ENCODE data around the gene TPCN2. TPM values are rescaled to one million over a fixed set of nuclear protein-coding genes. Genes with fewer than 3 reads are reported as not detected.
"Not testable (repeated sequence)": the region's sequence is repeated elsewhere in the genome, so short reads cannot be mapped to it uniquely, and the experiment has no call there.

Gene TPCN2
- total and polyA plus RNA-seq, 9 donors: 6.4 to 9.9 (median 7.6) TPM

DNA sequence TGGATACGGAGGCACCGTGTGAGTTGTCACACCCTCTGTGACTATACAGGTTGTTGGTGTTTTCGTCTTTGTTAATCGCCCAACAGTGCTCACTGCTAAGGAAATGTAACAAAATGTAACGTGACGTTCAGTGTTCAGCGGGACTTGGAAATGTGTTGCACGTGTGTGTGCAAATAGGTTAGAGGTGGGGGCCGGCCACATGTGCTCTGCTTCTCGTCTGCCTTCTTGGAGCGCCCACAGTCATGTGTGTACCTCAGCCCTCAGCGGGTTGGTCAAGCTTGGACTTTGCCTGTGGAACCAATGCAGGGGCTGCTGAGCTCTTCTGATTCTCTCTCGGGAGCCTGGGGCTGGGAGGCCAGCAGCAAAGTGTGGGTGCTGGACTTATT, 99.6 kb downstream of the TPCN2 start:
- DNase-seq: no peak
- Histone ChIP-seq H3K27ac (ENCODE audit: low read length) (no peak overlapping the region), H3K36me3 (ENCODE audit: control insufficient read depth, insufficient read depth, low read length) (no peaks in the 10 kb centered on the region), H3K4me3 (ENCODE audit: low read length) (no peak overlapping the region), H3K27me3 (ENCODE audit: control insufficient read depth, insufficient read depth, low read length) (peaks cover 5% of the 10 kb centered on the region), H3K4me1 (ENCODE audit: control insufficient read depth, insufficient read depth, low read length) (peaks cover 5% of the 10 kb centered on the region), H3K9me3 (replicated peaks; ENCODE audit: control insufficient read depth, low read depth, low read length) (peaks cover 20% of the 10 kb centered on the region)
- 86% methylated on average over 11 of the region's 13 CpGs for WGBS (ENCODE audit: insufficient coverage)

DNA sequence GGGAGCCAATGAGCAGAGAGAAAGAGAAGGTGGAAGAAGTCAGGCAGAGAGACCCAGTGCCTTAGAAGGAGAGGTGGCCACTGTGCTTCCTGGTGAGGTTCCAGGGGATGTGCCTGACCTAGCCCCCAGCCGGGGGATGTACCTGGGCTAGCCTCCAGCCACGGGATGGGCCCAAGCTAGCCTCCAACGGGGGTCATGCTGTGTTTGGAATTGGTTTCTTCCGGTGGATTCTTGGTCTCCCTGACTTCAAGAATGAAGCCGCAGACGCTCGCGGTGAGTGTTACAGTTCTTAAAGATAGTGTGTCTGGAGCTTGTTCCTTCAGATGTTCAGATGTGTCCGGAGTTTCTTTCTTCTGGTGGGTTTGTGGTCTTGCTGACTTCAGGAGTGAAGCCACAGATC, 100.1 kb downstream of the TPCN2 start:
- Histone ChIP-seq H3K9me3 (replicated peaks; ENCODE audit: control insufficient read depth, low read depth, low read length) (peaks cover 20% of the 10 kb centered on the region), H3K27me3 (ENCODE audit: control insufficient read depth, insufficient read depth, low read length) (peaks cover 5% of the 10 kb centered on the region), H3K4me1 (ENCODE audit: control insufficient read depth, insufficient read depth, low read length) (peaks cover 9% of the 10 kb centered on the region), H3K27ac (ENCODE audit: low read length) (no peak overlapping the region), H3K36me3 (ENCODE audit: control insufficient read depth, insufficient read depth, low read length) (no peaks in the 10 kb centered on the region), H3K4me3 (ENCODE audit: low read length) (no peak overlapping the region)
- DNase-seq: no peak
- 85% methylated on average over 4 of the region's 9 CpGs for WGBS (ENCODE audit: insufficient coverage)

DNA sequence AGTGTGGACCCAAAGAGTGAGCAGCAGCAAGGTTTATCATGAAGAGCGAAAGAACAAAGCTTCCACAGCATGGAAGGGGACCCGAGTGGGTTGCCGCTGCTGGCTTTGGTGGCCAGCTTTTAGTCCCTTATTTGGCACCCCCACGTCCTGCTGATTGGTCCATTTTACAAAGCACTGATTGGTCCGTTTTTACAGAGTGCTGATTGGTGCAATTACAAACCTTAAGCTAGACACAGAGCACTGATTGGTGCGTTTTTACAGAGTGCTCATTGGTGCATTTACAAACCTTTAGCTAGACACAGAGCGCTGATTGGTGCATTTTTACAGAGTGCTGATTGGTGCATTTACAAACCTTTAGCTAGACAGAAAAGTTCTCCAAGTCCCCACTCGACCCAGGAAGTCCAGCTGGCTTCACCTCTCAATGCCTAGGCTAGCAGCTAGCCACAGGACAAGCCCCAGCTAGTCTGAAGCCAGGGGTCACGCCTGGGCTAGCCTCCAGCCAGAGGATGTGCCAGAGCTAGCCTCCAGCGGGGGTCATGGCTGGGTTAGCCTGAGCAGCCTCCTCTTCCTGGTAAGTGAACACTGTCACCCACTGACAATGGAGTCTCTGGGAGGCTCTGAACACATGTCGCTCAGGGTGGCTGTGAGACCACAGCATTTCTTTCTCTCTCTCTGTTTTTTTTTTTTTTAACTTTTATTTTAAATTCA, 100.8 kb downstream of the TPCN2 start:
- peaks cover 20% of the 10 kb centered on the region for H3K9me3 ChIP-seq (replicated peaks; ENCODE audit: control insufficient read depth, low read depth, low read length)
- DNase-seq; H3K27me3 ChIP-seq (ENCODE audit: control insufficient read depth, insufficient read depth, low read length); H3K27ac ChIP-seq (ENCODE audit: low read length); H3K36me3 ChIP-seq (ENCODE audit: control insufficient read depth, insufficient read depth, low read length); H3K4me3 ChIP-seq (ENCODE audit: low read length): not testable (repeated sequence)
- peaks cover 15% of the 10 kb centered on the region for H3K4me1 ChIP-seq (ENCODE audit: control insufficient read depth, insufficient read depth, low read length)
- whole genome bisulfite sequencing (ENCODE audit: insufficient coverage): 84% methylated on average over 7 of the region's 11 CpGs

DNA sequence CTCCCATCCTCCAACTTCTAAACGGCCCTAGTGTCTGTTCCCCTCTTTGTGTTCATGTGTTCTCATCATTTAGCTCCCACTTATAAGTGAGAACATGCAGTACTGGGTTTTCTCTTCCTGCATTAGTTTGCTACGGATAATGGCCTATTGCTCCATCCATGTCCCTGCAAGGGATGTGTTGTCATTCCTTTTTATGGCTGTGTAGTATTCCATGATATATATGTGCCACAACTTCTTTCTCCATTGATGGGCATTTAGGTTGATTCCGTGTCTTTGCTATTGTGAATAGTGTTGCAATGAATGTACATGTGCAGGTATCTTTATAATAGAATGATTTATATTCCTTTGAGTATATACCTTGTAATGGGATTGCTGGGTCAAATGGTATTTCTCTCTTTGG, 101.4 kb downstream of the TPCN2 start:
- peaks cover 20% of the 10 kb centered on the region for H3K9me3 ChIP-seq (replicated peaks; ENCODE audit: control insufficient read depth, low read depth, low read length)
- WGBS (ENCODE audit: insufficient coverage): 83% methylated on average over 1 of the region's 3 CpGs
- H3K4me3 ChIP-seq (ENCODE audit: low read length): no peak overlapping the region

DNA sequence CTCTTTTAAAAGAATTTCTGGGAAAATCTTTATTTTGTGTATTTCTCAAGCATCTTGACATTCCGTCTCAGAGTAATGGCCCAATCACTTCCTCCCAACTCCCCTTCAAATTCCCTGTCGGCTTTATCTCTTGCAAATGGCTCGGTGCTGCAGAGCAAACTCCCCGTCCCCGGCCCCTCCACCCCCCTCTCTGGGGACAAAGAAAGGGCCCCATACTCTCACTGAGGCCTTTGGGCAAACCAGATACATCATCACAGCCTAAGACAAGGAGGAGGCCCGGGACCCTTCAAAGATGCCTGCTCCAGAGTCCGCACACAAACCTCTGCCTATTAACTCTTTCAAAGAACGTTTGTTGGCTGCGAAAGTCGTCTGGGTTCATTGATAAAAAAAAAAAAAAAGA, 103.1 kb downstream of the TPCN2 start:
- H3K27me3 ChIP-seq (ENCODE audit: control insufficient read depth, insufficient read depth, low read length): peaks cover 5% of the 10 kb centered on the region
- no peaks in the 10 kb centered on the region for H3K36me3 ChIP-seq (ENCODE audit: control insufficient read depth, insufficient read depth, low read length)
- no peak overlapping the region for H3K27ac ChIP-seq (ENCODE audit: low read length)
- H3K4me3 ChIP-seq (ENCODE audit: low read length): no peak overlapping the region
- 11% methylated on average over 4 of the region's 10 CpGs for WGBS (ENCODE audit: insufficient coverage)
- peaks cover 36% of the 10 kb centered on the region for H3K4me1 ChIP-seq (ENCODE audit: control insufficient read depth, insufficient read depth, low read length)
- no peak for DNase-seq
- H3K9me3 ChIP-seq (replicated peaks; ENCODE audit: control insufficient read depth, low read depth, low read length): peaks cover 6% of the 10 kb centered on the region

More for the DNA sequence above, 101.4 kb downstream of the TPCN2 start:
- Histone ChIP-seq H3K27me3 (ENCODE audit: control insufficient read depth, insufficient read depth, low read length) (peaks cover 5% of the 10 kb centered on the region), H3K36me3 (ENCODE audit: control insufficient read depth, insufficient read depth, low read length) (no peaks in the 10 kb centered on the region), H3K27ac (ENCODE audit: low read length) (no peak overlapping the region), H3K4me1 (ENCODE audit: control insufficient read depth, insufficient read depth, low read length) (peaks cover 19% of the 10 kb centered on the region)
- no peak for DNase-seq

DNA sequence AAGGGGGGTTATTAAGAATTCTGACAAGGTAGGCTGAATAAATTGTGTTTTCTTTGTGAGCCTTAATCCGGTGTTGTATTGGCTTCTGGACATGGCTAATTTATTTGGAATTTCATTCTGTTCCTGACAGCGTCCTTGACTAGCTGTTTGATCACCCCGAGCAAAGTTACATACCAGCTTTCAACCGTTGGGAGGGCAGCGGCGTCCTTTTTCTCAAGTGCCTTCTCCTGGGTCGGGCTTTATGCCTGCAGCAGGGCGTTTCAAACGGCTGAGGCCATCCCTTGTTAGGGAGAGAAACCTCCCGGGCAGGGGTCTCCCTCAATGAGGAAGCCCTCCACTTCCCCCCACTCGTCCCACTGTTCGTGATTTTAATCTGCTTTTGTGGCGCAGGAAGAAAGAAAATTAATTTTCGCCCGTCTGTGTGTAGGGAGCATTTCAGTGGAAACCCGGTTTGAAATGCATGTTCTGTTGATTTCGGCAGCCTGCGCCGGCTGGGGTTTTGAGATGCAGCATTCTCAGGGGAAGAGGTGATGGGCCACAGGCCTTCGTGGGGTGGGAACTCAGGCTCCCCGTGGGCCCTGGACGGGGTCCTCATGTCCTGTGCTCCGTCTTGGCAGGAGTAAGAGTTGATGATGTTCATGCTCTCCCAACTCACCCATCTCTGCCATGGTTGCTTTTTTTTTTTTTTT, 104.1 kb downstream of the TPCN2 start:
- Histone ChIP-seq H3K27me3 (ENCODE audit: control insufficient read depth, insufficient read depth, low read length) (peaks cover 5% of the 10 kb centered on the region), H3K27ac (ENCODE audit: low read length) (peak overlapping the region; percentile 35), H3K9me3 (replicated peaks; ENCODE audit: control insufficient read depth, low read depth, low read length) (no peaks in the 10 kb centered on the region), H3K36me3 (ENCODE audit: control insufficient read depth, insufficient read depth, low read length) (no peaks in the 10 kb centered on the region), H3K4me3 (ENCODE audit: low read length) (no peak overlapping the region), H3K4me1 (ENCODE audit: control insufficient read depth, insufficient read depth, low read length) (peaks cover 46% of the 10 kb centered on the region)
- WGBS (ENCODE audit: insufficient coverage): 38% methylated on average over 11 of the region's 23 CpGs
- DNase-seq: no peak

DNA sequence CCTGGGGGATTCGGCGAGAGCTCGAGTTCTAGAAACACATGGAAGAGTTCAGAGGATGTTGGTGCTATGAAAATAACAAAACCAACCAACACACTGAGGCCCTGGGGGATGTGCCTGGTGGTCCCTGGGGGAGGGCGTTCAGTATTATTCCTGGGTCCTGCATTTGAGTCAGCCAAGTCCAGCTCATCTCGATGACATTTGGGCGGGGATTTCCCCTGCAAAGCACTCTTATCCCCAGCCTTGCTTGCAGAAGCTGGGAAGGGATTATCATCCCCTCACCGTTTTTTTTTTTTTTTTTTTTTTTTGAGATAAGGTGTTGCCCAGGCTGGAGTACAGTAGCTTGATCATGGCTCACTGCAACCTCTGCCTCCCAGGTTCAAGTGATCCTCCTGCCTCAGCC, 104.9 kb downstream of the TPCN2 start:
- no peak overlapping the region for H3K4me3 ChIP-seq (ENCODE audit: low read length)
- no peaks in the 10 kb centered on the region for H3K9me3 ChIP-seq (replicated peaks; ENCODE audit: control insufficient read depth, low read depth, low read length)
- DNase-seq: no peak
- no CpG with 5 or more reads among the region's 7 CpGs for WGBS (ENCODE audit: insufficient coverage)
- peaks cover 5% of the 10 kb centered on the region for H3K27me3 ChIP-seq (ENCODE audit: control insufficient read depth, insufficient read depth, low read length)
- H3K36me3 ChIP-seq (ENCODE audit: control insufficient read depth, insufficient read depth, low read length): no peaks in the 10 kb centered on the region
- H3K4me1 ChIP-seq (ENCODE audit: control insufficient read depth, insufficient read depth, low read length): peaks cover 51% of the 10 kb centered on the region
- no peak overlapping the region for H3K27ac ChIP-seq (ENCODE audit: low read length)

DNA sequence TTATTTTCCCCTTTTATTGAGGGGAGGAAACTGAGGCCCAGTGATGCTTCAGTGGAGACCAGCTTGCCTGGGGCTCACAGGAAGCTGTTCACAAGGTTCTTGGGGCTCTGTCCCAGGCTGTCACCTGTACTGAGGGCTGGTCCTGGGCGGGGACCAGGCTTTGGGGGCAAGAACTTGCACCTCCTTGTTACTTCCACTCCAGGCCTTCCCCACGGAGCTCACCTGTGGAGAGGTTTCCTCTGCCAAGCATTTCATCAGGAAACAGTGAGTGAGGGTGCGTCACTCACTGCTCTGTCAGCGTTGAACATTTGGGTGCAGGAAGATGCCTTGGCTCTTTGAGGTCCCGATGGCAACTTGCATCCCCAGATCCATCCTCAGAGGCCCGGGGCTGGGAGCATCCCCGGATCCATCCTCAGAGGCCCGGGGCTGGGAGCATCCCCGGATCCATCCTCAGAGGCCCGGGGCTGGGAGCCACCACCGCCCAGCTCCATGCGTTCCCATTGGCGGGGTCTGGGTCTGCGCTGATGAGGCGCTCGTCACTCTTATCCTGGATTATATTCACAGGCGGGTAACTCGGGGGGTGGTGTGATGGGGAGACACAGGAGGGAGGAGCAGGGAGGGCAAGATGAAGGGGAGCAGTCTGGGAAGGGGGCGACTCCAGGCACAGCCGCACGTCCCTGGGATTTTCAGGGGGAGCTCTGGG, 105.6 kb downstream of the TPCN2 start:
- Histone ChIP-seq H3K4me3 (ENCODE audit: low read length) (no peak overlapping the region), H3K27ac (ENCODE audit: low read length) (no peak overlapping the region), H3K4me1 (ENCODE audit: control insufficient read depth, insufficient read depth, low read length) (peaks cover 51% of the 10 kb centered on the region), H3K27me3 (ENCODE audit: control insufficient read depth, insufficient read depth, low read length) (peaks cover 5% of the 10 kb centered on the region), H3K9me3 (replicated peaks; ENCODE audit: control insufficient read depth, low read depth, low read length) (no peaks in the 10 kb centered on the region), H3K36me3 (ENCODE audit: control insufficient read depth, insufficient read depth, low read length) (no peaks in the 10 kb centered on the region)
- no peak for DNase-seq
- 79% methylated on average over 11 of the region's 21 CpGs for WGBS (ENCODE audit: insufficient coverage)

DNA sequence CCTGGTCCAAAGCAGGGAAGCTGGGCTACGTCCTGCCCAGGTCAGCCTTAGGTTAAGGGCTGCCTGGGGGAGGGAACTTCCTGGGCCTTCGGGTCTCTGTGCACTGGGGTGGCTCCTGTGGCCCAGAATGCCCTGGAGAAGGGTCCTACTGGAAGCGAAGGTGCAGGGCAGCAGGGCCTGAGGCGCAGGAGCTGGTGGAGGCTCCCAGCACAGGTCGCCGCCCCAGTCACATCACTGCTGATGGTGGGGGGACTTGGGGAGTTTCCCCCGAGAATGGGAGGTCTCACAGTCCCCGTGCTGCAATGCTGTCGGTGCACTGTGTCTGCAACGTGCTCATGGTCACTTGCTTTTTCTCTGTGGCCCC, 106.2 kb downstream of the TPCN2 start:
- no peak for DNase-seq
- Histone ChIP-seq H3K4me1 (ENCODE audit: control insufficient read depth, insufficient read depth, low read length) (peaks cover 51% of the 10 kb centered on the region), H3K27me3 (ENCODE audit: control insufficient read depth, insufficient read depth, low read length) (peaks cover 5% of the 10 kb centered on the region), H3K4me3 (ENCODE audit: low read length) (no peak overlapping the region), H3K27ac (ENCODE audit: low read length) (no peak overlapping the region), H3K36me3 (ENCODE audit: control insufficient read depth, insufficient read depth, low read length) (no peaks in the 10 kb centered on the region), H3K9me3 (replicated peaks; ENCODE audit: control insufficient read depth, low read depth, low read length) (no peaks in the 10 kb centered on the region)
- 87% methylated on average over 8 of the region's 10 CpGs for WGBS (ENCODE audit: insufficient coverage)

Data from muscle of leg (tissue), 11 donors.